GM12865 (cell line): ENCODE data around the gene SLC4A2.
"Not testable (repeated sequence)": the region's sequence is repeated elsewhere in the genome, so short reads cannot be mapped to it uniquely, and the experiment has no call there.

Experiments
- DNase-seq: peaks from one replicate; pipeline ENCODE4 v3.0.0; 2010; ENCODE audit warnings: low read depth
- H3K4me3 ChIP-seq: 2 replicates; pipeline ENCODE4 v1.5.1; 2011; ENCODE audit warnings: mild to moderate bottlenecking, low read depth, low read length, control low read depth
- CTCF ChIP-seq: IDR thresholded peaks from 2 replicates; pipeline ENCODE4 v1.5.1; 2011; ENCODE audit warnings: low read length, control low read depth, low read depth, inconsistent platforms; ENCODE audit not compliant: insufficient read depth; ENCODE audit errors: missing control alignments

Gene SLC4A2

GRCh38 chr7:151039850-151040548, 19.4 kb upstream of the SLC4A2 start:
- H3K4me3 ChIP-seq = no peak overlapping the region
- no peak for TF ChIP-seq CTCF
- DNase-seq = no peak

- H3K4me3 ChIP-seq = no peak overlapping the region
- TF ChIP-seq CTCF = no peak
- no peak for DNase-seq
These were observed 18.6 kb upstream of the SLC4A2 start for GRCh38 chr7:151040616-151041375.

- H3K4me3 ChIP-seq, DNase-seq: not testable (repeated sequence)
These were observed 15.9 kb upstream of the SLC4A2 start for GRCh38 chr7:151043449-151043848.

GRCh38 chr7:151043959-151044358, 15.4 kb upstream of the SLC4A2 start:
- no peak overlapping the region for H3K4me3 ChIP-seq
- TF ChIP-seq CTCF = no peak
- no peak for DNase-seq

GRCh38 chr7:151045262-151045661, 14.1 kb upstream of the SLC4A2 start:
- TF ChIP-seq CTCF = no peak
- no peak for DNase-seq

GRCh38 chr7:151045967-151046366, 13.4 kb upstream of the SLC4A2 start:
- no peak for TF ChIP-seq CTCF
- no peak for DNase-seq
- no peak overlapping the region for H3K4me3 ChIP-seq

More at GRCh38 chr7:151045262-151045661, 14.1 kb upstream of the SLC4A2 start:
- no peak overlapping the region for H3K4me3 ChIP-seq

- H3K4me3 ChIP-seq = no peak overlapping the region
- DNase-seq = no peak
- no peak for TF ChIP-seq CTCF
These were observed 12.5 kb upstream of the SLC4A2 start for GRCh38 chr7:151046603-151047573.
